Ovary (tissue), 9 donors: Measurements from ENCODE around the gene FOXI3. TPM values are rescaled to one million over a fixed set of nuclear protein-coding genes. Genes with fewer than 3 reads are reported as not detected.

Source experiments
- DNase-seq, 5 donors: peaks; one replicate each; pipeline ENCODE4 v3.0.0-alpha.2; 2019 to 2020
- H3K27ac ChIP-seq, 2 donors: fragments of 200-600 bp; one replicate each; pipeline versions ENCODE4 v1.5.1 to v1.8.0; 2019 to 2022
- H3K27me3 ChIP-seq: fragments of 200-600 bp; one replicate; pipeline ENCODE4 v1.8.0; 2022
- H3K36me3 ChIP-seq: fragments of 200-600 bp; sonication (generic); one replicate; pipeline ENCODE4 v1.5.1; 2019
- H3K4me1 ChIP-seq: one replicate; pipeline ENCODE4 v1.8.1; 2013; ENCODE audit warnings: mild to moderate bottlenecking, moderate library complexity; ENCODE audit not compliant: insufficient read depth
- H3K4me3 ChIP-seq: fragments of 200-600 bp; sonication (generic); one replicate; pipeline ENCODE4 v1.5.1; 2017
- H3K9me3 ChIP-seq, 2 donors: fragments of 200-600 bp in 1 of 2; sonication (generic) in 1 of 2; one replicate each; pipeline versions ENCODE4 v1.5.1 to v1.8.1; 2013 to 2019; ENCODE audit warnings: mild to moderate bottlenecking in 1 of 2, moderate library complexity in 1 of 2
- EP300 ChIP-seq: sonication (generic); formaldehyde crosslinking; IDR thresholded peaks from one replicate; pipeline ENCODE4 v1.6.1; 2017; ENCODE audit warnings: antibody characterized with exemption
- POLR2A ChIP-seq: fragments of 450-650 bp; IDR thresholded peaks from one replicate; pipeline ENCODE4 v1.6.1; 2017; ENCODE audit warnings: antibody characterized with exemption, mild to moderate bottlenecking, moderate library complexity
- WGBS, 3 donors: extraction: QIAGEN DNeasy Blood & Tissue Kit in 1 of 3; methylation state at CpG; one replicate each; pipeline versions ENCODE4 v1.1.5 to v1.1.7; 2013 to 2017; 5-methylcytosine and 5-hydroxymethylcytosine counted together
- intact Hi-C, 4 donors: fragments of 100-400 bp; cut with DNase I; formaldehyde crosslinking; loops; one replicate each; pipeline versions ENCODE4 v1.11.0 to v1.15.1; 2022 to 2023
- polyA plus RNA-seq, 2 donors: library from polyadenylated mRNA; stranded (reverse); fragments of 200-250 nt in 1 of 2; fragments of 350-450 nt in 1 of 2; fragmentation: Illumina TruSeq in 1 of 2; extraction: RNeasy Lipid Tissue Mini Kit (QIAGEN cat#74804) in 1 of 2; gene quantifications; one replicate each; pipeline ENCODE4 v1.2.3, GENCODE V29; 2013 to 2014
- total RNA-seq, 7 donors: library from RNA; depleted of rRNA in 2 of 7; stranded (reverse); fragments of >200 nt in 2 of 7; fragmentation: NEBNext Ultra II Directional in 3 of 7; extraction: Animal tissue kit (Norgen Biotek cat#: 25700) in 3 of 7; gene quantifications; one replicate each; pipeline versions ENCODE4 v1.1.0 to v1.2.4, GENCODE V29; 2016 to 2023
- TF ChIP-seq, protein P1 (sequence below), 3 donors: fragments of 450-650 bp in 2 of 3; fragments of 200-600 bp in 1 of 3; IDR thresholded peaks; one replicate each; pipeline versions ENCODE4 v1.5.1 to v1.8.0; 2016 to 2022; ENCODE audit warnings: antibody characterized with exemption in 3 of 3, mild to moderate bottlenecking in 1 of 3
- donor health status: DM: no; HTN: no; CAD: no; lungs with moderate emphysema.
- donor health status: DM: no; HTN: no; CAD: no.
- donor health status: Bipolar disorder and iron deficiency.
- donor health status: DM: yes; HTN: yes; CAD: no.
- donor health status: DM: no; HTN: no; CAD: no.
- donor health status: DM: yes; HTN: yes; CAD: no.

The FOXI3 gene
- total and polyA plus RNA-seq, 9 donors, result not detected

DNA sequence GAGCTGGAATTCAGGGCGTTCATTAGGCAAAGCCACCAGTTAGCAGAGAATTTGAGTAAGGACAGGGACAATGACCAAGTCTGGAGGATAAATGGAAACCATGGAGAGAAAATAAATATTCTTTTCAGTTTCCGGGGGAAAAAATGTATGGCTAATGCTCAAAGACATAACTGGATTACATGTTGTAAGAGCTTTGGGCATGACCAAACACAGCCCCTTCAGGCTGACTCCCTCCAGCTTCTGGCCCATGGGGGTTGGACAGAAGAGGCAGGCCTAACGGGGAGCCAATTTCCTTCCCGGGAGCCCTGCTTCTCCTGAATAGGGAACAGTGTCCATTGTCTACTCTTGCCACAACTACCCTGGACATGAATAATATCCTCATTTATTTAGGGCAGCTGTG, 39.5 kb upstream of the FOXI3 start:
- DNase-seq, result no peak
- intact Hi-C loops, result no loop called here
- 70 to 86% (median 72%) methylated on average over 4 of the region's 4 CpGs for WGBS, 3 donors

DNA sequence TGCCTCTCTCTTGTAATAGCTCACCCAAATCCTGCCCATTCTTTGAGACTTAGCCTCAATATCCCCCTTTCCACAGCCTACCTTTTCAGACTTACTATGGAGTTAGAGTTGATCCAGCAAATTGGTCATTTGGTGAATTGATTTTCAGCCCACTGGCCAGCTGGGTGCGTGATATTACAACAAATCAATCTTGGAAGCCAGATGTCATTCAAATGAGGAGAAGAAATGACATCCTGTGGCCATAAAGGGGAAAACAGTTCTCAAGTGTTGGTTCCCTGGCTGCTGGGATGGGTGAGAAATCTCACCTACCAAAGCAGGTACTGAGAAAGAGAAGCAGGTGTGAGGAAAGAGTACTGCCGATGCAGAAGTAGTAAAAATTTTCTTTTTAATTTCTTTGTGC, 36.7 kb upstream of the FOXI3 start:
- H3K4me1 ChIP-seq, result no peaks in the 10 kb centered on the region
- H3K9me3 ChIP-seq, result no peaks in the 10 kb centered on the region
- intact Hi-C loops, result no loop called here
- no peak overlapping the region for H3K27ac ChIP-seq
- H3K4me3 ChIP-seq, result no peak overlapping the region
- TF ChIP-seq, protein P1, sequence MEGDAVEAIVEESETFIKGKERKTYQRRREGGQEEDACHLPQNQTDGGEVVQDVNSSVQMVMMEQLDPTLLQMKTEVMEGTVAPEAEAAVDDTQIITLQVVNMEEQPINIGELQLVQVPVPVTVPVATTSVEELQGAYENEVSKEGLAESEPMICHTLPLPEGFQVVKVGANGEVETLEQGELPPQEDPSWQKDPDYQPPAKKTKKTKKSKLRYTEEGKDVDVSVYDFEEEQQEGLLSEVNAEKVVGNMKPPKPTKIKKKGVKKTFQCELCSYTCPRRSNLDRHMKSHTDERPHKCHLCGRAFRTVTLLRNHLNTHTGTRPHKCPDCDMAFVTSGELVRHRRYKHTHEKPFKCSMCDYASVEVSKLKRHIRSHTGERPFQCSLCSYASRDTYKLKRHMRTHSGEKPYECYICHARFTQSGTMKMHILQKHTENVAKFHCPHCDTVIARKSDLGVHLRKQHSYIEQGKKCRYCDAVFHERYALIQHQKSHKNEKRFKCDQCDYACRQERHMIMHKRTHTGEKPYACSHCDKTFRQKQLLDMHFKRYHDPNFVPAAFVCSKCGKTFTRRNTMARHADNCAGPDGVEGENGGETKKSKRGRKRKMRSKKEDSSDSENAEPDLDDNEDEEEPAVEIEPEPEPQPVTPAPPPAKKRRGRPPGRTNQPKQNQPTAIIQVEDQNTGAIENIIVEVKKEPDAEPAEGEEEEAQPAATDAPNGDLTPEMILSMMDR (IDR thresholded peaks at IDR 0.05), result no peak
- TF ChIP-seq EP300 (no peak), POLR2A (no peak)
- no peaks in the 10 kb centered on the region for H3K36me3 ChIP-seq
- DNase-seq, result no peak
- 76 to 88% (median 79%) methylated on average over 2 of the region's 2 CpGs for WGBS, 3 donors
- no peaks in the 10 kb centered on the region for H3K27me3 ChIP-seq

More for the DNA sequence above, 39.5 kb upstream of the FOXI3 start:
- H3K27me3 ChIP-seq, result no peaks in the 10 kb centered on the region
- H3K4me1 ChIP-seq, result no peaks in the 10 kb centered on the region
- no peaks in the 10 kb centered on the region for H3K9me3 ChIP-seq
- no peaks in the 10 kb centered on the region for H3K36me3 ChIP-seq
- no peak for TF ChIP-seq EP300
- TF ChIP-seq POLR2A, result no peak
- TF ChIP-seq, protein P1 (IDR thresholded peaks at IDR 0.05), result no peak
- H3K4me3 ChIP-seq, result no peak overlapping the region
- H3K27ac ChIP-seq, result no peak overlapping the region

DNA sequence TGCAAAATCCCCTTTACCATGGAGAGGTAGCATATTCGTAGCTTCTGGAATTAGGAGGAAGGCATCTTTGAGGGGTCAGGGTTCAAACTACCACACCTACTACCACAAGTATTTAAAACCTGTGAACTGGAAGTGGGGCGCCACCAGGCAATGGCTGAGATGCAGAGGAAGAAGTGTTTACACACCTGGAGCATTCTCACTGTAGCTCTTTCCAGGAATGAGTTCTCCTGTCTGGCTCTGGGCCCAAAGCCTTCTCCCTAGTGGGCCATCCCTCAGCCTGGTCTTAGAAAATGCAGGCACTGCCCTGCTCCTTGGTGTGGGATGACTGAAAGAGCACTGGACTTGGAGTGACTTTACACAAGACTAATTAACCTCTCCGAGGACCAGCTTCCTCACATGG, 30.7 kb upstream of the FOXI3 start:
- H3K36me3 ChIP-seq, result no peaks in the 10 kb centered on the region
- 73 to 86% (median 79%) methylated on average over 3 of the region's 3 CpGs for WGBS, 3 donors
- no peak for DNase-seq

DNA sequence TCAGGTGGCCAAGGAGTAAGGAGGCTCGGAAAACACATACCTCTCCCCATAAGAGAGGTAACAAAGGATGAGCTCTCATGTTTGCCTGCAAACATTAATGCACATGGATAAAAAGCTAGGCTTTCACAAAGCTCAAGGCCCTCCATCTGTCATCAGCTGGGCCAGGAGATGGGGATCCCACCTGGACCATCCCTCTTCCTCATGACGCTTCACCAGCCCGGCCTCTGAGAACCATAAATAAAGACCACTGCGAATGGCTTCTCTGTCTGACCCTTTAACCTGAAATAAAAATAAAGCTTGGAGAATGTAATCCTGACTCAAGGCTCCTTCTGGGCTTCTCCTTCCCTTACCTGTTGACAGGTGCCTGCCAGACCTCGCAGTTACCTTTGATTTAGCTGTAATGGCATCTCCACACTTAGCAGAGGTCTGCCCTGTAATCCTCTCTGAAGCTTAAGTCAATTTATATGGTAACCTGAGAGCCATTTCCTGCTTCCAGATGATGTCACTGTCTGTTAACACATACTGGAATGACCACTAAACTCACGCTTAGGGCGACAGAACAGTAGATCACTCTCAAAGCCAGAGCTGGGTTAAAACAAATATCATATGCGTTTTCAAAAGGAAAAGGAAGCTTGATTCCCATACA, 29.3 kb upstream of the FOXI3 start:
- no peak overlapping the region for H3K27ac ChIP-seq
- intact Hi-C loops, result no loop called here
- WGBS, 3 donors, result 21 to 30% (median 25%) methylated on average over 8 of the region's 8 CpGs

More for the DNA sequence above, 30.7 kb upstream of the FOXI3 start:
- TF ChIP-seq, protein P1 (IDR thresholded peaks at IDR 0.05), result no peak
- no peak for TF ChIP-seq EP300
- TF ChIP-seq POLR2A, result no peak
- Histone ChIP-seq H3K27ac (no peak overlapping the region), H3K27me3 (no peaks in the 10 kb centered on the region), H3K4me3 (no peak overlapping the region), H3K4me1 (no peaks in the 10 kb centered on the region), H3K9me3 (no peaks in the 10 kb centered on the region)
- intact Hi-C loops, result no loop called here

More for the DNA sequence above, 29.3 kb upstream of the FOXI3 start:
- H3K36me3 ChIP-seq, result no peaks in the 10 kb centered on the region
- H3K9me3 ChIP-seq, result no peaks in the 10 kb centered on the region
- no peaks in the 10 kb centered on the region for H3K4me1 ChIP-seq
- no peak overlapping the region for H3K4me3 ChIP-seq
- no peaks in the 10 kb centered on the region for H3K27me3 ChIP-seq
- TF ChIP-seq, protein P1 (IDR thresholded peaks at IDR 0.05), result no peak
- TF ChIP-seq POLR2A (no peak), EP300 (no peak)
- DNase-seq, result no peak
